Measurements from ENCODE around the gene FAF2.

GRCh38 chr5:176469296-176469695 lies 21.1 kb downstream of the FAF2 start:
- no peak for TF ChIP-seq EP300 (IDR thresholded peaks at IDR 0.05)
- TF ChIP-seq, protein P1, sequence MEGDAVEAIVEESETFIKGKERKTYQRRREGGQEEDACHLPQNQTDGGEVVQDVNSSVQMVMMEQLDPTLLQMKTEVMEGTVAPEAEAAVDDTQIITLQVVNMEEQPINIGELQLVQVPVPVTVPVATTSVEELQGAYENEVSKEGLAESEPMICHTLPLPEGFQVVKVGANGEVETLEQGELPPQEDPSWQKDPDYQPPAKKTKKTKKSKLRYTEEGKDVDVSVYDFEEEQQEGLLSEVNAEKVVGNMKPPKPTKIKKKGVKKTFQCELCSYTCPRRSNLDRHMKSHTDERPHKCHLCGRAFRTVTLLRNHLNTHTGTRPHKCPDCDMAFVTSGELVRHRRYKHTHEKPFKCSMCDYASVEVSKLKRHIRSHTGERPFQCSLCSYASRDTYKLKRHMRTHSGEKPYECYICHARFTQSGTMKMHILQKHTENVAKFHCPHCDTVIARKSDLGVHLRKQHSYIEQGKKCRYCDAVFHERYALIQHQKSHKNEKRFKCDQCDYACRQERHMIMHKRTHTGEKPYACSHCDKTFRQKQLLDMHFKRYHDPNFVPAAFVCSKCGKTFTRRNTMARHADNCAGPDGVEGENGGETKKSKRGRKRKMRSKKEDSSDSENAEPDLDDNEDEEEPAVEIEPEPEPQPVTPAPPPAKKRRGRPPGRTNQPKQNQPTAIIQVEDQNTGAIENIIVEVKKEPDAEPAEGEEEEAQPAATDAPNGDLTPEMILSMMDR (IDR thresholded peaks at IDR 0.05) = no peak
- TF ChIP-seq POLR2A (IDR thresholded peaks at IDR 0.05) = no peak

All from gastroesophageal sphincter (tissue), 3 donors.